ENCODE results near the gene BMF.

DNA sequence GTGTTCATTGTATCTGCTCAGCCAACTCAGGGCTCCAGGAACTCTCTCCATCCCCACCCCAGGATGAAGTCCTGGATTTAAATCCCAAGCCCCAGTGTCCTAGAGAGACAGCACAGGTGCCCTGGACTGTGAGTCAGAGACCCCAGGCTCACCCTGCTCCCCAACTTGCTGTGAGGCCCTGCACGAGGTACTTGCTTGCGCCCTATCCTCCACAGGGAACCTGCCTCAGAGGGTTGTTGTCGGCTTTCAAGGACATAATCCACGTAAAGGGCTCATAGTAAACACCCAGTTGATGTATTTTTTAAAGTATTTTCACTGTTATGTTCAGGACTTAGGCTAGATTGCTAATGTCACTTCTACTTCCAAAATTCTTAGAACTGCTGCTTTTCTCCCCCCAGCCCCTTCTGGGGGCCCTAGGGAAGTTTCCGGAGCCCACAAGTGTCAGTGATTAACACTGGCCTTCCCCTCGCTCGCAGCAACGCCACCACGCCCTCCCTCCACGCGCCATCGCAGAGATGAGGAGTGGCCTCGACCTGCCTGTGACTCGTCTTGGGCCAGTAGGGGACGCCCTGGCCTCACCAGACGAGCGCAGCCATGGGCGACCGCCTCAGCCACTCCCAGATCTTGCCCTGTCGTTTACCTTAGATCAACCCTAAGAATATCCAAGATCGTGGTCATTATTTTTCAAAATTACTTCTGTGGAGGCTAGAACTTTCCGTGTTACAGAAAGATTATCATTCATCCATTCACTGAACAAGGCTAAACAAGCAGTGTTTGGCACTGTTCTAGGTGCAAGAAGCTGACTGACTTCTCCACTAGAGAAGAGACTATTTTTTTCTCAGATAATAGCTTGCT is 63.7 kb downstream of the BMF start:
- TF ChIP-seq, protein P1, sequence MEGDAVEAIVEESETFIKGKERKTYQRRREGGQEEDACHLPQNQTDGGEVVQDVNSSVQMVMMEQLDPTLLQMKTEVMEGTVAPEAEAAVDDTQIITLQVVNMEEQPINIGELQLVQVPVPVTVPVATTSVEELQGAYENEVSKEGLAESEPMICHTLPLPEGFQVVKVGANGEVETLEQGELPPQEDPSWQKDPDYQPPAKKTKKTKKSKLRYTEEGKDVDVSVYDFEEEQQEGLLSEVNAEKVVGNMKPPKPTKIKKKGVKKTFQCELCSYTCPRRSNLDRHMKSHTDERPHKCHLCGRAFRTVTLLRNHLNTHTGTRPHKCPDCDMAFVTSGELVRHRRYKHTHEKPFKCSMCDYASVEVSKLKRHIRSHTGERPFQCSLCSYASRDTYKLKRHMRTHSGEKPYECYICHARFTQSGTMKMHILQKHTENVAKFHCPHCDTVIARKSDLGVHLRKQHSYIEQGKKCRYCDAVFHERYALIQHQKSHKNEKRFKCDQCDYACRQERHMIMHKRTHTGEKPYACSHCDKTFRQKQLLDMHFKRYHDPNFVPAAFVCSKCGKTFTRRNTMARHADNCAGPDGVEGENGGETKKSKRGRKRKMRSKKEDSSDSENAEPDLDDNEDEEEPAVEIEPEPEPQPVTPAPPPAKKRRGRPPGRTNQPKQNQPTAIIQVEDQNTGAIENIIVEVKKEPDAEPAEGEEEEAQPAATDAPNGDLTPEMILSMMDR (IDR thresholded peaks at IDR 0.05): peak; percentile 64 to 94 (median 94)
- TF ChIP-seq POLR2AphosphoS5 (IDR thresholded peaks at IDR 0.05): peak in 2 of 3 donors; percentile 53 to 54

Measured in breast epithelium (tissue), 3 donors.